ENCODE measurements around the gene NEDD4.
"Not testable (repeated sequence)": the region's sequence is repeated elsewhere in the genome, so short reads cannot be mapped to it uniquely, and the experiment has no call there.

The NEDD4 gene

GRCh38 chr15:55968923-55969322 lies 24.5 kb downstream of the NEDD4 start:
- no peak overlapping the region for H3K4me3 ChIP-seq (ENCODE audit: low read depth, low read length)
- TF ChIP-seq MYC (IDR thresholded peaks at IDR 0.05; ENCODE audit: low read depth, low read length) (no peak), POLR2A (IDR thresholded peaks at IDR 0.05; ENCODE audit: extremely low read depth, insufficient read length) (no peak), CTCF (IDR thresholded peaks at IDR 0.05; ENCODE audit: low read depth, low read length) (no peak), MAX (IDR thresholded peaks at IDR 0.05; ENCODE audit: low read depth, low read length) (no peak)
- DNase-seq (ENCODE audit: low read depth): no peak

GRCh38 chr15:55965091-55965490 lies 28.3 kb downstream of the NEDD4 start:
- no peak overlapping the region for H3K4me3 ChIP-seq (ENCODE audit: low read depth, low read length)
- TF ChIP-seq MYC (IDR thresholded peaks at IDR 0.05; ENCODE audit: low read depth, low read length) (no peak), CTCF (IDR thresholded peaks at IDR 0.05; ENCODE audit: low read depth, low read length) (no peak), POLR2A (IDR thresholded peaks at IDR 0.05; ENCODE audit: extremely low read depth, insufficient read length) (no peak), MAX (IDR thresholded peaks at IDR 0.05; ENCODE audit: low read depth, low read length) (no peak)
- DNase-seq (ENCODE audit: low read depth): no peak

GRCh38 chr15:55960946-55961345 lies 32.5 kb downstream of the NEDD4 start:
- no peak for DNase-seq (ENCODE audit: low read depth)
- TF ChIP-seq CTCF (IDR thresholded peaks at IDR 0.05; ENCODE audit: low read depth, low read length): no peak
- H3K4me3 ChIP-seq (ENCODE audit: low read depth, low read length): no peak overlapping the region

- no peak overlapping the region for H3K4me3 ChIP-seq (ENCODE audit: low read depth, low read length)
- DNase-seq (ENCODE audit: low read depth): no peak
- TF ChIP-seq CTCF (IDR thresholded peaks at IDR 0.05; ENCODE audit: low read depth, low read length): no peak
Observed at GRCh38 chr15:55959744-55960447, 33.5 kb downstream of the NEDD4 start.

GRCh38 chr15:55958349-55958748 lies 35.1 kb downstream of the NEDD4 start:
- no peak for TF ChIP-seq POLR2A (IDR thresholded peaks at IDR 0.05; ENCODE audit: extremely low read depth, insufficient read length)
- no peak for TF ChIP-seq MAX (IDR thresholded peaks at IDR 0.05; ENCODE audit: low read depth, low read length)
- no peak for TF ChIP-seq CTCF (IDR thresholded peaks at IDR 0.05; ENCODE audit: low read depth, low read length)
- TF ChIP-seq MYC (IDR thresholded peaks at IDR 0.05; ENCODE audit: low read depth, low read length): no peak
- no peak for DNase-seq (ENCODE audit: low read depth)
- no peak overlapping the region for H3K4me3 ChIP-seq (ENCODE audit: low read depth, low read length)

- no peak for DNase-seq (ENCODE audit: low read depth)
- H3K4me3 ChIP-seq (ENCODE audit: low read depth, low read length): no peak overlapping the region
- TF ChIP-seq POLR2A (IDR thresholded peaks at IDR 0.05; ENCODE audit: extremely low read depth, insufficient read length) (no peak), MAX (IDR thresholded peaks at IDR 0.05; ENCODE audit: low read depth, low read length) (no peak), CTCF (IDR thresholded peaks at IDR 0.05; ENCODE audit: low read depth, low read length) (no peak), MYC (IDR thresholded peaks at IDR 0.05; ENCODE audit: low read depth, low read length) (no peak)
Observed at GRCh38 chr15:55954862-55955605, 38.4 kb downstream of the NEDD4 start.

GRCh38 chr15:55952501-55953274 lies 40.7 kb downstream of the NEDD4 start:
- H3K4me3 ChIP-seq (ENCODE audit: low read depth, low read length); DNase-seq (ENCODE audit: low read depth): not testable (repeated sequence)

- DNase-seq (ENCODE audit: low read depth); H3K4me3 ChIP-seq (ENCODE audit: low read depth, low read length): not testable (repeated sequence)
Observed at GRCh38 chr15:55944606-55945005, 48.8 kb downstream of the NEDD4 start.

All from NB4 (cell line).